Naive thymus-derived CD4-positive, alpha-beta T cell (primary cell): Measurements from ENCODE around the gene DSTN. TPM values are rescaled to one million over a fixed set of nuclear protein-coding genes. Genes with fewer than 3 reads are reported as not detected.
A peak's percentile ranks its signal among the peaks of the same experiment; 100 is the strongest.

Source experiments
- ATAC-seq: fragments of 150-1000 bp; cut with Tn5 transposase; 2 replicates; pipeline ENCODE4 v1.10.0; 2021; ENCODE audit warnings: mild to moderate bottlenecking, moderate library complexity
- CTCF ChIA-PET: fragments of 350-600 bp; sonication (Branson Sonifier 250); formaldehyde crosslinking; loops from one replicate; lab custom pipeline; 2021; ENCODE audit warnings: antibody characterized with exemption; lab: Charles Lee
- POLR2A ChIA-PET: fragments of 350-600 bp; sonication (Branson Sonifier 250); formaldehyde crosslinking; loops from one replicate; lab custom pipeline; 2021; ENCODE audit warnings: antibody characterized with exemption, inconsistent platforms; lab: Charles Lee
- DNase-seq, 9 donors: peaks; one replicate each; pipeline versions ENCODE4 v3.0.0 to v3.0.0-alpha.2; 2020 to 2022; ENCODE audit warnings: mixed read lengths in 1 of 9
- H3K27ac ChIP-seq: one replicate; pipeline ENCODE4 v1.7.0; 2013; ENCODE audit warnings: mild to moderate bottlenecking, low read depth, low read length, moderate library complexity
- H3K27me3 ChIP-seq, 2 donors: one replicate each; pipeline ENCODE4 v1.7.0; 2013; ENCODE audit warnings: low read length in 2 of 2, mild to moderate bottlenecking in 2 of 2, moderate library complexity in 2 of 2; ENCODE audit not compliant: control insufficient read depth in 2 of 2, insufficient read depth in 2 of 2
- H3K36me3 ChIP-seq, 3 experiments: 1 replicate in 2 of 3; 2 replicates in 1 of 3; pipeline ENCODE4 v1.7.0; 2013; ENCODE audit warnings: low read length in 3 of 3, mild to moderate bottlenecking in 3 of 3, moderate library complexity in 1 of 3; ENCODE audit not compliant: insufficient read depth in 3 of 3, control insufficient read depth in 2 of 3
- H3K4me1 ChIP-seq, 2 donors: one replicate each; pipeline ENCODE4 v1.7.0; 2013; ENCODE audit warnings: low read length in 2 of 2, mild to moderate bottlenecking in 2 of 2, moderate library complexity in 1 of 2; ENCODE audit not compliant: control insufficient read depth in 2 of 2, insufficient read depth in 2 of 2
- H3K4me3 ChIP-seq: 2 replicates; pipeline ENCODE4 v1.7.0; 2013; ENCODE audit warnings: mild to moderate bottlenecking, low read length
- H3K9me3 ChIP-seq, 3 experiments: 1 replicate in 2 of 3; 2 replicates in 1 of 3; pipeline ENCODE4 v1.7.0; 2013; ENCODE audit warnings: low read length in 3 of 3; ENCODE audit not compliant: control insufficient read depth in 2 of 3
- H3K27ac Mint-ChIP-seq, 9 donors: one replicate each; pipeline ENCODE4 v1.8.0; 2020 to 2022; ENCODE audit warnings: mixed read lengths in 9 of 9, mild to moderate bottlenecking in 8 of 9, moderate library complexity in 5 of 9, inconsistent platforms in 2 of 9
- H3K27me3 Mint-ChIP-seq, 5 donors: one replicate each; pipeline ENCODE4 v1.8.0; 2021 to 2022; ENCODE audit warnings: mixed read lengths in 5 of 5, mild to moderate bottlenecking in 1 of 5
- H3K36me3 Mint-ChIP-seq, 5 donors: one replicate each; pipeline ENCODE4 v1.8.0; 2020 to 2022; ENCODE audit warnings: mixed read lengths in 5 of 5, mild to moderate bottlenecking in 3 of 5, inconsistent platforms in 1 of 5
- H3K4me1 Mint-ChIP-seq, 7 donors: one replicate each; pipeline ENCODE4 v1.8.0; 2020 to 2022; ENCODE audit warnings: mixed read lengths in 7 of 7, mild to moderate bottlenecking in 3 of 7, inconsistent platforms in 1 of 7
- H3K4me3 Mint-ChIP-seq, 10 donors: one replicate each; pipeline ENCODE4 v1.8.0; 2020 to 2022; ENCODE audit warnings: mild to moderate bottlenecking in 10 of 10, mixed read lengths in 10 of 10, moderate library complexity in 6 of 10, inconsistent platforms in 2 of 10
- H3K9me3 Mint-ChIP-seq, 11 donors: one replicate each; pipeline ENCODE4 v1.8.0; 2020 to 2022; ENCODE audit warnings: mixed read lengths in 11 of 11, mild to moderate bottlenecking in 4 of 11, inconsistent platforms in 1 of 11, moderate library complexity in 1 of 11
- intact Hi-C, 2 donors: fragments of 100-400 bp; cut with micrococcal nuclease; formaldehyde crosslinking; loops; one replicate each; pipeline ENCODE4 v1.15.1; 2023
- polyA plus RNA-seq, 2 donors: library from polyadenylated mRNA; unstranded; fragments of 300-500 nt; fragmentation: Illumina TruSeq; gene quantifications; one replicate each; pipeline ENCODE4 v1.2.3, GENCODE V29; 2021
- total RNA-seq, 6 experiments: library from RNA in 5 of 6; stranded (reverse) in 5 of 6; gene quantifications; 1 replicate in 5 of 6; 2 replicates in 1 of 6; pipeline ENCODE4 v1.2.3 and lab custom pipeline; 2021 to 2026

DSTN gene
- total and polyA plus RNA-seq, 7 experiments from 2014 or later: 28.7 to 113 (median 38.7) TPM

DNA sequence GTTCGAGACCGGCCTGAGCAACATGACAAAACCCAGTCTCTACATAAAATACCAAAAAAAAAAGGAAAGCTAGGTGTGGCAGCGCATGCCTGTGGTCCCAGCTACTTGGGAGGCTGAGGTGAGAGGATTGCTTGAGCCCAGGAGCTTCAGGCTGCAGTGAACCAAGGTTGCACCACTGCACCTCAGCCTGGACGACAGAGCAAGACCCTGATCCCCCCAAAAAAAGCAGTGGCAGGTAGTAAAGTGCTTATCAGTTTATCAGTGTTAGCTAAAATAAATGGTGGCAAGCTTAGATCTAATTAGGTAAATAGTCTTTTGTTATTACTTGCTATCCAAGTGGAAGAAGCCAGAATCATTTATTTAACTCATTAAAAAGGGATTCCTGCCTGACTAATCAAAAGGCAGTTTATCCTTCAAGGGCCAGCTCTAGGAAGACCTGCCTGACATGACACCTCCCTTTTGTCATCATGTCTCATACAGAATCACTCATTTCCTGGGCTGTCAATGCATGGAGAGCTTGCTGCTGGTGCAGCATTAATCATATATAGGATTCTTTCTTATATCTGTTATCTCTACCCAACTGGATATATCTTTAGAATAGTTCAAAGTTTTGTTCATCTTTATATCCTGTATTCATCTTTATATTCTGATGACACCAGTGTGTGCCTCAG lies 9.6 kb downstream of the DSTN start:
- Mint-ChIP-seq H3K4me1 (peaks cover 19 to 48% (median 30%) of the 10 kb centered on the region in 7 donors), H3K9me3 (no peaks in the 10 kb centered on the region), H3K27me3 (no peaks in the 10 kb centered on the region), H3K36me3 (peaks cover 0 to 25% (median 9%) of the 10 kb centered on the region in 5 donors), H3K27ac (no peak overlapping the region), H3K4me3 (peak overlapping the region in 1 of 10 donors; percentile 18)
- Histone ChIP-seq H3K9me3 (no peaks in the 10 kb centered on the region), H3K4me3 (no peak overlapping the region), H3K27me3 (no peaks in the 10 kb centered on the region), H3K4me1 (peaks cover 0 to 5% of the 10 kb centered on the region in 2 donors), H3K27ac (no peak overlapping the region), H3K36me3 (no peaks in the 10 kb centered on the region)
- intact Hi-C loops: loop anchor here in 1 of 2 donors (10.0 kb wide), 1 partner anchor 985 kb away; the partner anchor contains the start of gene SMIM26
- no peak for ATAC-seq
- ChIA-PET POLR2A (no interaction called here), CTCF (interaction anchor here (0.6 to 1.0 kb wide), 2 partner anchors 11 to 121 kb away, joined by 3 read pairs; no protein-coding TSS in a partner anchor)
- no peak for DNase-seq

DNA sequence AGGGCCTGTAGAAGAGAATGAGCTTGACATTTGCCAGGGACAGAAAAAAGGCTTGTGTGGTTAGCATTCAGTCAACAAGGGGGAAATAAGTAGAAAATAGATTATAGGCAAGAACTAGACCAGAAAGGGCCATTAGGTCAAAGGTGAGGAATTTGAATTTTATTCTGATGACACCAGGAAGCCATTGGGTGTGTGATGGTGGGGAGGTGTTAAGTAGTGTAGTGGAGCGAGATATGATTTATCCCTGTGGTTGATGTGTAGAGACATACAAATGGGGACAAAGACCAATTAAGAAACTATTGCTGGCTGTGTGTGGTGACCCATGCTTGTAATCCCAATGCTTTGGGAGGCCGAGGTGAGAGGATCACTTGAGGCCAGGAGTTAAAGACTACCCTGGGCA lies 11.0 kb downstream of the DSTN start:
- Mint-ChIP-seq H3K27ac (peak overlapping the region in 1 of 9 donors; percentile 37), H3K4me3 (no peak overlapping the region), H3K9me3 (no peaks in the 10 kb centered on the region), H3K36me3 (peaks cover 0 to 28% (median 10%) of the 10 kb centered on the region in 5 donors), H3K27me3 (no peaks in the 10 kb centered on the region), H3K4me1 (peaks cover 19 to 48% (median 40%) of the 10 kb centered on the region in 7 donors)
- H3K36me3 ChIP-seq: no peaks in the 10 kb centered on the region
- ChIA-PET POLR2A (no interaction called here), CTCF (no interaction called here)
- DNase-seq (no peak), ATAC-seq (peak; percentile 54)
- peaks cover 0 to 5% of the 10 kb centered on the region in 2 donors for H3K4me1 ChIP-seq
- no peak overlapping the region for H3K27ac ChIP-seq
- intact Hi-C loops: no loop called here
- H3K27me3 ChIP-seq: no peaks in the 10 kb centered on the region
- H3K9me3 ChIP-seq: no peaks in the 10 kb centered on the region
- H3K4me3 ChIP-seq: no peak overlapping the region

DNA sequence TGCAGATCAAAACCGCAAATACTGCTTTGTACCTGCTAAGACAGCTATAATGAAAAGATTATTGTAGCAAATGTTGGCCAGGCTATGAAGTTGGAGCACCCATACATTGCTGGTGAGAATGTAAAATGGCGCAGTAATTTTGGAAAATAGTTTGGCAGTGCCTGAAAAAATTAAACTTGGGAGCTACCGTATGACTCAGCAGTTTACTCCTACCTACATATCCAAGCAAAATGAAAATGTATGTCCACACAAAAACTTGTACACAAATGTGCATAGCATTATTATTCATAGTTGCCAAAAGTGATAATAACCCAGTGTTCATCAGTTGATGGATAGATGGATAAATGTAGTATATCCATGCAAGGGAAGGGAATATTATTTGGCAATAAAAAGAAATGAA lies 13.3 kb downstream of the DSTN start:
- Histone ChIP-seq H3K4me3 (no peak overlapping the region), H3K27ac (no peak overlapping the region), H3K27me3 (no peaks in the 10 kb centered on the region), H3K36me3 (no peaks in the 10 kb centered on the region), H3K4me1 (peaks cover 0 to 5% of the 10 kb centered on the region in 2 donors), H3K9me3 (no peaks in the 10 kb centered on the region)
- no peak overlapping the region for H3K4me3 Mint-ChIP-seq
- ATAC-seq: no peak
- no peaks in the 10 kb centered on the region for H3K27me3 Mint-ChIP-seq
- no peak for DNase-seq
- ChIA-PET CTCF (no interaction called here), POLR2A (interaction anchor here (0.8 to 1.3 kb wide), 3 partner anchors 12 to 47 kb away, joined by 3 read pairs; no protein-coding TSS in a partner anchor)
- peaks cover 0 to 35% (median 11%) of the 10 kb centered on the region in 5 donors for H3K36me3 Mint-ChIP-seq
- intact Hi-C loops: no loop called here
- H3K4me1 Mint-ChIP-seq: peaks cover 24 to 60% (median 44%) of the 10 kb centered on the region in 7 donors
- no peaks in the 10 kb centered on the region for H3K9me3 Mint-ChIP-seq
- H3K27ac Mint-ChIP-seq: no peak overlapping the region

DNA sequence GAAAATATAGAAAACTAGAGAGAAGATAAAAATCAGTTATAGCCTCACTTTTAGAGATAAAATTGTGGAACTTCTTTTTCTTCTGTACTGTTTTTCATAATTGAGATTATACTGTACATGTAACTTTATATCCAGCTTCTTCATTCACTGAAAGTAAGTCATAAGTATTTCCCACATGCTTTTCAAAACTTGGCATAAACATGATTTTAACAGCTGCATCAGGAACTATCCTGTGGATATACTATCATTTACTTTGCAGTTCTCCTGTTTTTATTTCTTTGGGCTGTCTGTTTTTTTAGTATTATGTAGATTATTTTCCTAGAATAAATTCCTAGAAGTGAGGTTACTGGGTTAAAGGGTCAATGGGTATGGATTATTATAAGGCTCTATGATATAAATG lies 14.8 kb downstream of the DSTN start:
- H3K27me3 ChIP-seq: no peaks in the 10 kb centered on the region
- Mint-ChIP-seq H3K27ac (peak overlapping the region in 1 of 9 donors; percentile 54), H3K36me3 (peaks cover 0 to 27% (median 8%) of the 10 kb centered on the region in 5 donors), H3K4me1 (peaks cover 17 to 56% (median 42%) of the 10 kb centered on the region in 7 donors), H3K4me3 (no peak overlapping the region), H3K9me3 (no peaks in the 10 kb centered on the region), H3K27me3 (no peaks in the 10 kb centered on the region)
- peaks cover 0 to under 1% of the 10 kb centered on the region in 2 donors for H3K4me1 ChIP-seq
- H3K27ac ChIP-seq: no peak overlapping the region
- ChIA-PET CTCF (no interaction called here), POLR2A (interaction anchor here (1.1 kb wide), 1 partner anchor 10 kb away, joined by 3 read pairs; no protein-coding TSS in a partner anchor)
- H3K9me3 ChIP-seq: no peaks in the 10 kb centered on the region
- no peak for DNase-seq
- H3K4me3 ChIP-seq: no peak overlapping the region
- no peak for ATAC-seq
- intact Hi-C loops: no loop called here
- H3K36me3 ChIP-seq: no peaks in the 10 kb centered on the region

DNA sequence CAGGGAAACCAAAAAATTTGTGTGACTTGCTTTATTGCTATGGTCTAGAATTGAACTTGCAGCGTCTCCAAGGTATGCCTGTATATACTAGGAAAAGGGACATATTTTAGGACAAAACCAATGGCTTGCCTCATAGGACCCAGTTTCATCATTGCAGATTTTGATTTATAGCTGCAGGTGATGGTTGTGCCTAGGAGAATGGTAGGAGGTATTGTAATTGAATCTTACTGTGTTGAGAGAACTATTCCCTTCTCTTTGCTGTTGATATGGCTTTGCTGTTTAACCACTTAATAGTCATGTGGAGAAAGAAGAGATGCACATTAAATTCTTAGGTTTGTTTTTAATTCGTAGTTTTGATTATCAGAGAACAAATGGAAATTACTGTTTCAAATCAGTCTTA lies 16.4 kb downstream of the DSTN start:
- ChIA-PET POLR2A (no interaction called here), CTCF (no interaction called here)
- no peak for ATAC-seq
- intact Hi-C loops: no loop called here
- H3K4me3 Mint-ChIP-seq: no peak overlapping the region
- Histone ChIP-seq H3K9me3 (no peaks in the 10 kb centered on the region), H3K36me3 (no peaks in the 10 kb centered on the region), H3K4me1 (no peaks in the 10 kb centered on the region), H3K27ac (no peak overlapping the region), H3K27me3 (no peaks in the 10 kb centered on the region), H3K4me3 (no peak overlapping the region)
- H3K27ac Mint-ChIP-seq: no peak overlapping the region
- H3K27me3 Mint-ChIP-seq: no peaks in the 10 kb centered on the region
- H3K4me1 Mint-ChIP-seq: peaks cover 12 to 53% (median 35%) of the 10 kb centered on the region in 7 donors
- peaks cover 0 to 19% (median 4%) of the 10 kb centered on the region in 5 donors for H3K36me3 Mint-ChIP-seq
- no peaks in the 10 kb centered on the region for H3K9me3 Mint-ChIP-seq
- no peak for DNase-seq

DNA sequence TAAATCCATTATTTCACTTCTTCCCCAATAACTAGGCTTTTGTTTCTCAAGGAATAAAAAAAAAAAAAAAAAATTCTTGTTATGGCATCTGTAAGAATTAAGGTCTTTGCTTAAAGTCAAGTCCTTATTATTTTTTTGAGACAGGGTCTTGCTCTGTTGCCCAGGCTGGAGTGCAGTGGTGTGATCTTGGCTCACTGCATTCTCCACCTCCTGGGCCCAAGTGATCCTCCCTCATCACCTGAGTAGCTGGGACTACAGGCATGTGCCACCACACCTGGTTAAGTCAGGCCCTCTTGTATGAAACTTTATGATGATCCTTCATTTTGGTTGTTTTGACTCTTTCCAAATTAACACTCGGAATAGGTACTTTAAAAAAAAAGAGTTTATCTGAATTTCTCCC lies 17.3 kb downstream of the DSTN start:
- ATAC-seq (no peak), DNase-seq (no peak)
- Mint-ChIP-seq H3K27ac (no peak overlapping the region), H3K9me3 (no peaks in the 10 kb centered on the region), H3K4me1 (peaks cover 13 to 56% (median 37%) of the 10 kb centered on the region in 7 donors), H3K4me3 (no peak overlapping the region), H3K36me3 (peaks cover 0 to 23% (median 7%) of the 10 kb centered on the region in 5 donors), H3K27me3 (no peaks in the 10 kb centered on the region)
- Histone ChIP-seq H3K9me3 (no peaks in the 10 kb centered on the region), H3K27me3 (no peaks in the 10 kb centered on the region), H3K4me3 (no peak overlapping the region), H3K4me1 (no peaks in the 10 kb centered on the region), H3K27ac (no peak overlapping the region), H3K36me3 (no peaks in the 10 kb centered on the region)
- ChIA-PET POLR2A (no interaction called here), CTCF (no interaction called here)
- intact Hi-C loops: no loop called here
